GM12878 (cell line): Measurements from ENCODE around the gene CNR2. TPM values are rescaled to one million over a fixed set of nuclear protein-coding genes. Genes with fewer than 3 reads are reported as not detected.

ENCODE experiments used
- BACH1 ChIP-seq: fragments of 450-650 bp; IDR thresholded peaks from 2 replicates; pipeline ENCODE4 v1.6.1; 2017; ENCODE audit warnings: mild to moderate bottlenecking, borderline replicate concordance
- BRCA1 ChIP-seq: IDR thresholded peaks from 2 replicates; pipeline ENCODE4 v1.6.1; 2011; ENCODE audit warnings: low read depth, low read length, improper control_type of control experiment
- CEBPB ChIP-seq, 2 experiments: fragments of 150-350 bp in 1 of 2; IDR thresholded peaks; 2 replicates each; pipeline ENCODE4 v1.6.1; 2012 to 2014; ENCODE audit warnings: low read depth in 2 of 2, low read length in 2 of 2, borderline replicate concordance in 1 of 2, inconsistent platforms in 1 of 2
- CHD2 ChIP-seq: IDR thresholded peaks from 2 replicates; pipeline ENCODE4 v1.6.1; 2011; ENCODE audit warnings: low read depth, low read length, improper control_type of control experiment, borderline replicate concordance
- EED ChIP-seq: sonication (generic); IDR thresholded peaks from 2 replicates; pipeline ENCODE4 v1.6.1; 2016; ENCODE audit warnings: antibody characterized with exemption, low read depth
- EP300 ChIP-seq, 2 experiments: fragments of 150-350 bp in 1 of 2; IDR thresholded peaks; 2 replicates each; pipeline ENCODE4 v1.6.1; 2011 to 2012; ENCODE audit warnings: low read depth in 2 of 2, low read length in 2 of 2, borderline replicate concordance in 1 of 2, improper control_type of control experiment in 1 of 2, inconsistent platforms in 1 of 2; ENCODE audit not compliant: control insufficient read depth in 1 of 2
- GATAD2B ChIP-seq: fragments of 450-650 bp; conservative IDR thresholded peaks from 2 replicates; pipeline ENCODE4 v1.6.1; 2017; ENCODE audit warnings: low read depth, mild to moderate bottlenecking, moderate library complexity
- HDGF ChIP-seq: fragments of 450-650 bp; IDR thresholded peaks from 2 replicates; pipeline ENCODE4 v1.6.1; 2016; ENCODE audit warnings: antibody characterized with exemption
- MTA3 ChIP-seq: IDR thresholded peaks from 2 replicates; pipeline ENCODE4 v1.6.1; 2012; ENCODE audit warnings: low read length, inconsistent platforms, borderline replicate concordance
- RBBP5 ChIP-seq: fragments of 200-600 bp; sonication (generic); conservative IDR thresholded peaks from 2 replicates; pipeline ENCODE4 v1.6.1; 2016
- SIX5 ChIP-seq: IDR thresholded peaks from 2 replicates; pipeline ENCODE4 v1.6.1; 2011; ENCODE audit warnings: mild to moderate bottlenecking, low read depth, low read length, moderate library complexity; ENCODE audit not compliant: severe bottlenecking
- SMARCA5 ChIP-seq: fragments of 450-650 bp; IDR thresholded peaks from 2 replicates; pipeline ENCODE4 v1.6.1; 2017; ENCODE audit warnings: mild to moderate bottlenecking
- SREBF2 ChIP-seq: IDR thresholded peaks from 2 replicates; pipeline ENCODE4 v1.6.1; 2012; ENCODE audit warnings: mild to moderate bottlenecking, low read length
- STAT1 ChIP-seq: fragments of 450-650 bp; conservative IDR thresholded peaks from 2 replicates; pipeline ENCODE4 v1.6.1; 2014; ENCODE audit warnings: antibody characterized with exemption, mild to moderate bottlenecking
- TCF7 ChIP-seq: IDR thresholded peaks from 2 replicates; pipeline ENCODE4 v1.6.1; 2014; ENCODE audit warnings: antibody characterized with exemption, borderline replicate concordance
- ZBED1 ChIP-seq: IDR thresholded peaks from 2 replicates; pipeline ENCODE4 v1.6.1; 2016; ENCODE audit warnings: borderline replicate concordance
- ZNF24 ChIP-seq: fragments of 450-650 bp; IDR thresholded peaks from 2 replicates; pipeline ENCODE4 v1.6.1; 2017; ENCODE audit warnings: antibody characterized with exemption, mild to moderate bottlenecking
- polyA plus RNA-seq, 11 experiments: library from polyadenylated mRNA; depleted of rRNA in 4 of 11; unstranded in 6 of 11; stranded (reverse) in 5 of 11; fragments of >200 nt; fragmentation: Nextera tagmentation in 4 of 11; fragmentation: Illumina TruSeq in 1 of 11; extraction: Ambion mirVana in 4 of 11; extraction: Trizol in 1 of 11; gene quantifications; 1 replicate in 1 of 11; 2 replicates in 10 of 11; pipeline versions ENCODE4 v1.2.1 to v1.2.3, GENCODE V29; 2011 to 2016; ENCODE audit warnings: inconsistent platforms in 2 of 11, missing spikeins in 2 of 11, low read depth in 1 of 11
- total RNA-seq, 4 experiments: library from RNA; depleted of rRNA in 3 of 4; stranded (reverse); fragments of >200 nt in 3 of 4; fragmentation: Illumina TruSeq in 1 of 4; extraction: Trizol in 1 of 4; gene quantifications; 2 replicates each; pipeline versions ENCODE4 v1.2.1 to v1.2.3, GENCODE V29; 2013 to 2021
- TF ChIP-seq, protein P1 (sequence below): fragments of 450-650 bp; IDR thresholded peaks from 2 replicates; pipeline ENCODE4 v1.6.1; 2018; ENCODE audit warnings: mild to moderate bottlenecking, low read depth, moderate library complexity; ENCODE audit not compliant: partially characterized antibody
- TF ChIP-seq, protein P2 (sequence below): fragments of 450-650 bp; formaldehyde crosslinking; IDR thresholded peaks from 2 replicates; pipeline ENCODE4 v1.4.0; 2020; ENCODE audit warnings: mild to moderate bottlenecking, moderate library complexity
- TF ChIP-seq, protein P3 (sequence below): fragments of 450-650 bp; IDR thresholded peaks from 2 replicates; pipeline ENCODE4 v1.6.1; 2014; ENCODE audit warnings: mild to moderate bottlenecking
- TF ChIP-seq, protein P4 (sequence below): fragments of 150-350 bp; IDR thresholded peaks from 2 replicates; pipeline ENCODE4 v1.6.1; 2014; ENCODE audit warnings: mild to moderate bottlenecking, low read depth, low read length
- TF ChIP-seq, protein P5 (sequence below): fragments of 450-650 bp; IDR thresholded peaks from 2 replicates; pipeline ENCODE4 v1.6.1; 2016; ENCODE audit warnings: mild to moderate bottlenecking

The CNR2 gene
- total and polyA plus RNA-seq, 10 of the 15 experiments (the other 5 are each of a cell fraction or from before 2014, with no cell fraction given), result 0.46 to 19.8 (median 12.2) TPM

DNA sequence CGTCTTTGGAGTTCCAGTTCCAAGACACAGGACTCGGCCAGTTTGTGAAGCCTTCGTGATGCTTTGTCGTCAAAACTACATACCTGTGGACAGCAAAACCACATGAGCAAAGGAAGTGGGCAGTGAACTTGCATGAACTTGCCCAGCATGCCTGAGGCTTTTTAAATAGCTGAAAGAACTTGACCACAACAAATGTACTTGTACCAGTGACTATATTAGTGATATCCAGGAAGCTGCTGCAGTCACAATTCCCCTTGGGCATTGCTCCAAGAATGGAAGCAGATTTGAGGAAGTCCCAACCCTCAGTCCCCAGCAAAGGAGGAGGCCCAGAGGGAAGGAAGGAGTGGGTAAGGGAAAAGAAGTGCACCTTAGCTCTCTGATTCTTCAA is 47.6 kb downstream of the CNR2 start (continued):
- TF ChIP-seq EED, result peak; percentile 95
- TF ChIP-seq STAT1, result no peak
- TF ChIP-seq CEBPB (IDR thresholded peaks at IDR 0.05; ENCODE audit: borderline replicate concordance in 1 of 2, low read depth in 2 of 2, low read length in 2 of 2), result no peak
- 0 out of 2 replicates have a peak, but pooled peaks have one; percentile 46 for TF ChIP-seq GATAD2B
- TF ChIP-seq RBBP5, result no peak
- TF ChIP-seq SMARCA5, result no peak
- no peak for TF ChIP-seq HDGF
- TF ChIP-seq MTA3, result no peak; the same call in 1 of the 2 replicates
- no peak for TF ChIP-seq SREBF2
- no peak for TF ChIP-seq CHD2
- TF ChIP-seq ZNF24, result no peak
- TF ChIP-seq, protein P1, sequence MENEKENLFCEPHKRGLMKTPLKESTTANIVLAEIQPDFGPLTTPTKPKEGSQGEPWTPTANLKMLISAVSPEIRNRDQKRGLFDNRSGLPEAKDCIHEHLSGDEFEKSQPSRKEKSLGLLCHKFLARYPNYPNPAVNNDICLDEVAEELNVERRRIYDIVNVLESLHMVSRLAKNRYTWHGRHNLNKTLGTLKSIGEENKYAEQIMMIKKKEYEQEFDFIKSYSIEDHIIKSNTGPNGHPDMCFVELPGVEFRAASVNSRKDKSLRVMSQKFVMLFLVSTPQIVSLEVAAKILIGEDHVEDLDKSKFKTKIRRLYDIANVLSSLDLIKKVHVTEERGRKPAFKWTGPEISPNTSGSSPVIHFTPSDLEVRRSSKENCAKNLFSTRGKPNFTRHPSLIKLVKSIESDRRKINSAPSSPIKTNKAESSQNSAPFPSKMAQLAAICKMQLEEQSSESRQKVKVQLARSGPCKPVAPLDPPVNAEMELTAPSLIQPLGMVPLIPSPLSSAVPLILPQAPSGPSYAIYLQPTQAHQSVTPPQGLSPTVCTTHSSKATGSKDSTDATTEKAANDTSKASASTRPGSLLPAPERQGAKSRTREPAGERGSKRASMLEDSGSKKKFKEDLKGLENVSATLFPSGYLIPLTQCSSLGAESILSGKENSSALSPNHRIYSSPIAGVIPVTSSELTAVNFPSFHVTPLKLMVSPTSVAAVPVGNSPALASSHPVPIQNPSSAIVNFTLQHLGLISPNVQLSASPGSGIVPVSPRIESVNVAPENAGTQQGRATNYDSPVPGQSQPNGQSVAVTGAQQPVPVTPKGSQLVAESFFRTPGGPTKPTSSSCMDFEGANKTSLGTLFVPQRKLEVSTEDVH, result no peak
- TF ChIP-seq, protein P2, sequence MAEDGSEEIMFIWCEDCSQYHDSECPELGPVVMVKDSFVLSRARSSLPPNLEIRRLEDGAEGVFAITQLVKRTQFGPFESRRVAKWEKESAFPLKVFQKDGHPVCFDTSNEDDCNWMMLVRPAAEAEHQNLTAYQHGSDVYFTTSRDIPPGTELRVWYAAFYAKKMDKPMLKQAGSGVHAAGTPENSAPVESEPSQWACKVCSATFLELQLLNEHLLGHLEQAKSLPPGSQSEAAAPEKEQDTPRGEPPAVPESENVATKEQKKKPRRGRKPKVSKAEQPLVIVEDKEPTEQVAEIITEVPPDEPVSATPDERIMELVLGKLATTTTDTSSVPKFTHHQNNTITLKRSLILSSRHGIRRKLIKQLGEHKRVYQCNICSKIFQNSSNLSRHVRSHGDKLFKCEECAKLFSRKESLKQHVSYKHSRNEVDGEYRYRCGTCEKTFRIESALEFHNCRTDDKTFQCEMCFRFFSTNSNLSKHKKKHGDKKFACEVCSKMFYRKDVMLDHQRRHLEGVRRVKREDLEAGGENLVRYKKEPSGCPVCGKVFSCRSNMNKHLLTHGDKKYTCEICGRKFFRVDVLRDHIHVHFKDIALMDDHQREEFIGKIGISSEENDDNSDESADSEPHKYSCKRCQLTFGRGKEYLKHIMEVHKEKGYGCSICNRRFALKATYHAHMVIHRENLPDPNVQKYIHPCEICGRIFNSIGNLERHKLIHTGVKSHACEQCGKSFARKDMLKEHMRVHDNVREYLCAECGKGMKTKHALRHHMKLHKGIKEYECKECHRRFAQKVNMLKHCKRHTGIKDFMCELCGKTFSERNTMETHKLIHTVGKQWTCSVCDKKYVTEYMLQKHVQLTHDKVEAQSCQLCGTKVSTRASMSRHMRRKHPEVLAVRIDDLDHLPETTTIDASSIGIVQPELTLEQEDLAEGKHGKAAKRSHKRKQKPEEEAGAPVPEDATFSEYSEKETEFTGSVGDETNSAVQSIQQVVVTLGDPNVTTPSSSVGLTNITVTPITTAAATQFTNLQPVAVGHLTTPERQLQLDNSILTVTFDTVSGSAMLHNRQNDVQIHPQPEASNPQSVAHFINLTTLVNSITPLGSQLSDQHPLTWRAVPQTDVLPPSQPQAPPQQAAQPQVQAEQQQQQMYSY, result no peak
- peak; percentile 53; the same call in 1 of the 2 replicates for TF ChIP-seq ZBED1
- TF ChIP-seq EP300 (IDR thresholded peaks at IDR 0.05; ENCODE audit: borderline replicate concordance in 1 of 2, control insufficient read depth in 1 of 2, low read depth in 2 of 2, low read length in 2 of 2), result peak; percentile 88 to 95
- TF ChIP-seq, protein P3, sequence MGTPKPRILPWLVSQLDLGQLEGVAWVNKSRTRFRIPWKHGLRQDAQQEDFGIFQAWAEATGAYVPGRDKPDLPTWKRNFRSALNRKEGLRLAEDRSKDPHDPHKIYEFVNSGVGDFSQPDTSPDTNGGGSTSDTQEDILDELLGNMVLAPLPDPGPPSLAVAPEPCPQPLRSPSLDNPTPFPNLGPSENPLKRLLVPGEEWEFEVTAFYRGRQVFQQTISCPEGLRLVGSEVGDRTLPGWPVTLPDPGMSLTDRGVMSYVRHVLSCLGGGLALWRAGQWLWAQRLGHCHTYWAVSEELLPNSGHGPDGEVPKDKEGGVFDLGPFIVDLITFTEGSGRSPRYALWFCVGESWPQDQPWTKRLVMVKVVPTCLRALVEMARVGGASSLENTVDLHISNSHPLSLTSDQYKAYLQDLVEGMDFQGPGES, result no peak
- no peak for TF ChIP-seq SIX5
- no peak; the same call in 1 of the 2 replicates for TF ChIP-seq TCF7
- no peak; the same call in 1 of the 2 replicates for TF ChIP-seq BACH1
- TF ChIP-seq, protein P4, sequence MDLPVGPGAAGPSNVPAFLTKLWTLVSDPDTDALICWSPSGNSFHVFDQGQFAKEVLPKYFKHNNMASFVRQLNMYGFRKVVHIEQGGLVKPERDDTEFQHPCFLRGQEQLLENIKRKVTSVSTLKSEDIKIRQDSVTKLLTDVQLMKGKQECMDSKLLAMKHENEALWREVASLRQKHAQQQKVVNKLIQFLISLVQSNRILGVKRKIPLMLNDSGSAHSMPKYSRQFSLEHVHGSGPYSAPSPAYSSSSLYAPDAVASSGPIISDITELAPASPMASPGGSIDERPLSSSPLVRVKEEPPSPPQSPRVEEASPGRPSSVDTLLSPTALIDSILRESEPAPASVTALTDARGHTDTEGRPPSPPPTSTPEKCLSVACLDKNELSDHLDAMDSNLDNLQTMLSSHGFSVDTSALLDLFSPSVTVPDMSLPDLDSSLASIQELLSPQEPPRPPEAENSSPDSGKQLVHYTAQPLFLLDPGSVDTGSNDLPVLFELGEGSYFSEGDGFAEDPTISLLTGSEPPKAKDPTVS, result no peak
- no peak for TF ChIP-seq BRCA1
- TF ChIP-seq, protein P5, sequence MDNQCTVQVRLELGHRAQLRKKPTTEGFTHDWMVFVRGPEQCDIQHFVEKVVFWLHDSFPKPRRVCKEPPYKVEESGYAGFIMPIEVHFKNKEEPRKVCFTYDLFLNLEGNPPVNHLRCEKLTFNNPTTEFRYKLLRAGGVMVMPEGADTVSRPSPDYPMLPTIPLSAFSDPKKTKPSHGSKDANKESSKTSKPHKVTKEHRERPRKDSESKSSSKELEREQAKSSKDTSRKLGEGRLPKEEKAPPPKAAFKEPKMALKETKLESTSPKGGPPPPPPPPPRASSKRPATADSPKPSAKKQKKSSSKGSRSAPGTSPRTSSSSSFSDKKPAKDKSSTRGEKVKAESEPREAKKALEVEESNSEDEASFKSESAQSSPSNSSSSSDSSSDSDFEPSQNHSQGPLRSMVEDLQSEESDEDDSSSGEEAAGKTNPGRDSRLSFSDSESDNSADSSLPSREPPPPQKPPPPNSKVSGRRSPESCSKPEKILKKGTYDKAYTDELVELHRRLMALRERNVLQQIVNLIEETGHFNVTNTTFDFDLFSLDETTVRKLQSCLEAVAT, result peak; percentile 61; the same call in 1 of the 2 replicates
